NCI-H446 treated with DMSO at 0.1 percent for 48 hours (cell line): Measurements from ENCODE around the gene DCAF4.

Source experiments
- DNase-seq: peaks from one replicate; lab custom pipeline; 2025; lab: John Stamatoyannopoulos, UW

Gene DCAF4

DNA sequence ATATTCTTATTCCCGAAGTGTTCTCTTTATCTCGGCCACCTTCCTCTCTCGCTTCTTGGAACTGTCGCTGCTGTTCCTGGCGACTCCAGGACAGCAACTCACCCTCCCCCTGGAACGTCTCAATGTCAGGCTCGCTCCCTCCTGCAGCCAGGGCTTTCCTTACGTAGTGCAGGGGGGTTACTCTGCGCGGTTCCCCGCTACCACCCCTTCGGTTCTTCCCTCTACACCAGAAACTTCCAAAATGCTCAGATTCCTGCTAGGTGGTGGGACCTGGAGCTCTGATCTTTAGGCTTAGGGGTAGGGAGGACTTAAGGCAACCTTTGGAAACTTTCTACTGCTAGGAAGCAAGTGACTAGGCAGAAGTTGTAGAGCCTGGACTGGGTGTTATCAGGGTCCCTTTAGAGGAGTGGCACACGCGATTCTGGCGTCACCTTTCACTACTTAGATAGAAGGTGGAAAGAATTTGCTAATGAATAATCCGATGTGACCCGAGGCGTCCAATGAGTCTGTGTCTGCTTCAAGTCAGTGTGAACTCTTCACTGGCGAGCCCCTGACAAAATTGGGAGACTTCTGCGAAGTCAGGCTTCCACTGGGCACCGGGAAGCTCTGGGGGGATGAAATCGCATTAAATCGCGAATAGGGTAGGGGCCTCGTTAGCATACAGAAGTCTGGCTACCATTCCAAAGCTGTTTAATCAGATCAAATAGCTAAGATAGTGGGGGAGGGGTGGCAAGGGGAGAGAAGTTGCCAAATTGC lies 31.5 kb upstream of the DCAF4 start:
- DNase-seq, result no peak

DNA sequence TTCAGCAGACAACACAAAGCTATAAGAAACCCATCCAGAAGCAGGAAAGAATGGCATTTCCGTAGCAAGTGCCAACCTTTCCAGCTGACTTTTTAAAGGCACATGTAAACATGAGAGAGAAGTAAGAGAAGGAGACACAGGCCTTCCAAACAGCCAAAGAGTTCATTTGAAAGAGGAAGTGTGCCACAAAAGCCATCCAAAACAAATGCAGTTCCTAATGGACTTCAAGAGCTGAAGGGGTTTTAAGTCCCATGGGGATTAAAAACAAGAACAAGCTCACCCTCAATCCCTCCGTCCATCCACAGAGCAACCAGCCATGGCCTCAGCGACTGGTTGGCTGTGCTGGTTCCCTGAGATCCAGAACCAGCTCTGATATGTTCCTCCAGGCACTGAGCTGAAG lies 27.8 kb upstream of the DCAF4 start:
- no peak for DNase-seq

DNA sequence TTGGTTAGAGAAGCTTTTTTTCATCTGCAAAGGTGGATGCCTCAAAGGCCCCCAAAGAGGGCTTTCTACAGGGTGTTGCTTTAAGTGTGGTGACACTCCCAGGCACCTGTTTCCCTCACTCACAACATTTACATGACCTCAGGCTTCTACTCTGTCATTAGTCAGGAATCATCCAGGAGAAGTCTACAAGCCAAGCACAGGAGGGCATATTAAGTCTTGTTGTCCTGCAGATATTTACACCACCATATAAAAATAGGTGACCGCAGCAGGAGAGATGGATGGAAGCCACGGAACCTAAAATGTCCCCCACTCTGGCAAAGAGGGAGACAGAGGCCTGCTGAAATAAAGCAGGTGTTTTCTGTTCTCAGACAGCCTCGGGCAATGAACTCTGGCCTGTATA lies 24.9 kb upstream of the DCAF4 start:
- DNase-seq, result no peak

DNA sequence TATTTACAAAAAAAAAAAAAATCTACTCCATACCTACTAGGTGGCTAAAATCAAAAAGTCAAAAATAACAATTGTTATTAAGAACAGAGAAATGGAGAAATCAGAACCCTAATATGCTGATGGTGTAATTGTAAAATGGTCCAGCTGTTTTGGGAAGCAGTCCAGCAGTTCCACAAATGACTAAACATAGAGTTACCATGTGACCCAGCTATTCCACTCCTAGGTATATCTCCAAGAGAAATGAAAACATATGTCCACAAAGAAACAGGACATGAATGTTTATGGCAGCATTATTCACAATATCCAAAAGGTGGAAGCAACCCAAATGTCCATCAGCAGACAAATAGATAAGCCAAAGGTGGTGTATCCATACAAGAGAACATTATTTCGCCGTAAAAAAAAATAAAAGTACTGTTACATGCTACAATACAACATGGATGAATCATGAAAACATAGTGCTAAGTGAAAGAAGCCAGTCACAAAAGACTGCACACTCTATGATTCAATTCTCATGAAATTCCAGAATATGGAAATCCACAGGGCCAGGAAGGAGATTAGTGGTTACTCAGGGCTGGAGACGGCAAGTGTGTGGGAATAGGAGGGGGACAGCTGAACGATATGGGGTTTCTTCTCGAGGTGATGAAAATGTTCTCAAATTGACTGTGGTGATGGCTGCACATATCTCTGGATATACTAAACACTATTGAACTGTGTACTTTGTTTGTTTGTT lies 23.3 kb upstream of the DCAF4 start:
- DNase-seq, result no peak

DNA sequence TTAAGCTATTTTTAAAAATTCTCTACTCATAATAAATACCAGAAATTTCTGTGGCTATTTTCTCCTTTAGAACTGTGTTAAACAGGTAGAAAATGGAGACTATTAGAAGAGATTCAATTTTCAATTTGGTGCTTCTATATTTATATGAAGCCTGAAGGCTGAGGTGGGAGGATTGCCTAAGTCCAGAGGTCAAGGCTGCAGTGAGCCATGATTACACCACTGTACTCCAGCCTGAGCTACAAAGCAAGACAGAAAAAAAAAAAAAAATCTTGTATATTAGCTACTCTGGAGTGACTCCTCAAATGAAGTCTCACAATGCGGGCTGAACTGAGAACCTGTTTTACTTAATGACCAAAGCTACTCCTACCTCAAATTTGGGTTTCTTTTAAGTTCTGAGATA lies 22.5 kb upstream of the DCAF4 start:
- no peak for DNase-seq

DNA sequence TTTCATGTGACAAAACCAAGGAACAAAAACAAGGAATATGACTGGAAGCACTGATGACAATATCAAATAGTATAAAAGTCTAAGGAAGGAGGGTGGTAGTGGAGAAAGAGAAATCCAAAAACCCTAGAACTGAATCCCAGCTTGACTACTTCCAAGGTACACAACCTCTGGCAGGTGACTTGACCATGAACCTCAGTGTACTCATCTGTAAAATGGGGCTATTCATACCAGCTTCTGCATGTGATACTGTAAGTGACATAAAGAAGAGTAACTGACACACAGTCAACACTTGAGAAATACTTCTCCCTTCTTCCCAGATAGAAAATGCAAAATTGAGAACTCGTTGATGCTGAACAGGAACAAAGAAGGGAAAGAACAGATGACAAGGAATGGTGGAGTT lies 22.0 kb upstream of the DCAF4 start:
- DNase-seq, result no peak

DNA sequence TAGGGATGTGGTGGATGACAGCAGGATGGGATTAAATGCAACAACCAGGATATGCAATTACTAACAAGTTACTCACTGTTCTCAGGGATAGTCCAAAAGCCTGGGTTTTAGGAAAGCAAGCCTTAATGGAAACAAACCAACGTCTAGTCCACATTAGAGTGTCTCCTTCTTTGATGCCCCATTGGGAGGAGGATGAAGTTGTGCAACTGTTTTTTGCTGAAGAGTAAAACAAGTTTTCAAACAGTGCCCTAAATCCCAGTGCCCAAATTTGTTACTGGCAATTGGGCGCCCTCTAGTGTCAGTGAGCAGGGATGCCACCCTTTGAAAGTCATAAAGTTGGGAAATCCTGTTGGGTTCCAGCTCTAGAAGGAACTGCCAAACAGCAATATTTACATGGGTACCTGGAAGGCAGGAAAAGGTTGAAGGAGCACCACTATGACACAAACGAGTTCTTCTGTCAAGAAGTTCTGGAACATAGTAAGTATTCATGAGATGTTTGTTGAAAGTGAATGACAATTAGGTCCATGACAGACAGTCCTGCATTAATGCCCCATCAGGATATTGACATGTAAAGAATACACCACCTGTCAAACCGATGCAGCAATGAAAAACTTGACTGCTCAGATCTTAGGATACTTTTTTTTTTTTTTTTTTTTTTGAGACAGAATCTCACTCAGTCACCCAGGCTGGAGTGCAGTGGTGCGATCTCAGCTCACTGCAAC lies 21.3 kb upstream of the DCAF4 start:
- DNase-seq, result no peak

DNA sequence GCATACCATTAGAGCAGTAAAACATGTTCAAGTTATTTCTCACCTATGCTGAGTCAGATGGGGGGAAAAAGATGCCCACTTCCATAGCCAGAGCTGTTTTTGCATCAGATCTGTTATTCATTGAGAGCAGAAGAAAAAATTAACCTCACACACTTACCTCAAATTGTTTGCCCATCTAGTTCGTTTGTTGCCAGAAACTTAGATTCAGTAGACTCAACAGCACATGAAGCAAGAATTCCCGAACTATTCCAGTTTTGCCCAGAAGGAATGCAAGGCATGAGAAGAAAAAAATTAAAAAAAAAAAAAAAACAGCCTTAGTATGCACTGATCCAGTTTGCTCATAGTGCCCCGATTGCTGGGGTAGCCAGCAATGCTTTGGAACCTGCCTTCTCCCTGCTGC lies 19.9 kb upstream of the DCAF4 start:
- no peak for DNase-seq

DNA sequence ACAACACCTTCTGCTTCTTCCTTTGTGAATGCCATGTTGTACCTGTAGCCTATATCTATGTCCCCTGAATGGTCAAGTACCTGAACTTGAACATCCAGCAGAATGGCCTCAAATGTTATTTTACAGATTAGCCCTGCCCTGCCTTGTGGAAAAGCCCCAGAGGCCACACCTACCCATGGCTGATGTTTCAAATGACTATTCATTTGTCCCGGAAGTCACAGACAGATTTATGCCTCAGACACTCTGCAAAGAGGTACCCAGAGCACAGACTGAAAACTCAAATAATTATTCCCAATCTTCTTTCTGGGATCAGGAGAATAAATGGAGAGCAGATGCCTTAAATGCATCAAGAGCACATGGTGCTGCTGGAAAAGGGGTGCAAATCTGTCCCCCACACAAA lies 19.4 kb upstream of the DCAF4 start:
- DNase-seq, result no peak

DNA sequence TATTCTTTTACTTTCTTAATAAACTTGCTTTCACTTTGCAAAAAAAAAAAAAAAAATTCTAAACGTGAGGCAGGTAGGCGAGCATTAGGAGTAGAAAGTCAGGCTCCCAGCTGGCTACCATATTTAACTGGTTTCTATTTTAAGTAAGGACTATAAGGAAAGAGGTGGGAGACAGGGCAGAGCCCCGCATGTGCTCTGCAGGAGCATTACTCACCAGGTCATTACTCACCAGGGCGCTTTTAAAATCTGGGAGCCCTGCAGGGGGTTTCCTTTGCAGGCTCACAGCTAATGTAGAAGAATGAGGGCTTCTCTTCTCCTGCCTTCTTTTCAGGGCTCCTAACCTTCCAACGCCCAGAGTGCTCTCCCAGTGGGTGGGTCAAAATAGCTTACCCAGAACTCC lies 18.4 kb upstream of the DCAF4 start:
- no peak for DNase-seq

DNA sequence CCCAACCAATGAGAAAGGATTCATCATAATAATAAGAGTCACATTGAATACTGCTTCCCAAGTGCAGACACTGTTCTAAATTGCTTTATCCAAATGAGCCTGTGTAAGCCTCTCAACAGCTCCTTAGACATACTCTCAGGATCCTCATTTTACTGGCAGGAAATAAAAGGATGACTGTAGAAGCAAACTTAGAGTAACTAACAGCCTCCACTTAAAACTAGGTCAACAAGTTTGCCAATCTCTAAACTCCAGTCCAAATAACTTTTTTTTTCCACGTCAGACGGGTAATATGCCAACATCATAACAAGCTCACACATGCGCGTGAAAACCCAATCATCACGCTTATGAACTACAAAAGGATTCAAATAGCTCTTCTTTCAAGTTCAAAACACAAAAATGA lies 17.1 kb upstream of the DCAF4 start:
- no peak for DNase-seq

DNA sequence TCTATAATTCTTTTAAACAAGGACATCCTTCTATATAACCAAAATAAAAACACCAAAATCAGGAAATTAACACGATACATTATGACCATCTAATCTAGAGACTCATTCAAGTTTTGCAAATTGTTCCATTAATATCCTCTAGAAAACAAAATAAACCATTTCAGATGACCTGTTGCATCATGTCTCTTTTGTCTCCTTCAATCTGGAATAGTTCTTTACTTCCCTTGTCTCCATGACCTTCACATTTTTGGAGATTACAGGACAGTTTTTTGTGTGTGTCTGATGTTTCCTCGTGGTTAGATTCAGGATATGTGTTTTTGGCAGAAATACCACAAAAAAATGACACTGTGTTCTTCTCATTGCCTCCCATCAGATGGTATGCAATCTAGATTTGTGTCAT lies 12.5 kb upstream of the DCAF4 start:
- no peak for DNase-seq

DNA sequence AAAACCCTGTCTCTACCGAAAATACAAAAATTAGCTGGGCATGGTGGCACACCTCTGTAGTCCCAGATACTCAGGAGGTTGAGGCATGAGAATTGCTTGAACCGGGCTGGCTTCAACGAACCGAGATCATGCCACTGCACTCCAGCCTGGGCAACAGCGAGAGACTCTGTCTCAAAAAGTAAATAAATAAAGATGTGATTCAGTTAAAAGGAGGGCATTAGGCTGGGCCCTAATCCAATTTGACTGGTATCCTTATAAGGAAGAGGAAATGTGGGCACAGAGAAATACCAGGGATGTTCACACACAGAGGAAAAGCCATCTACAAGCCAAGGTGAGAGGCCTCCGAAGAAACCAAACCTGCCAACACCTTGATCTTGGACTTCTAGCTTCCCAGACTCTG lies 10.1 kb upstream of the DCAF4 start:
- DNase-seq, result no peak

DNA sequence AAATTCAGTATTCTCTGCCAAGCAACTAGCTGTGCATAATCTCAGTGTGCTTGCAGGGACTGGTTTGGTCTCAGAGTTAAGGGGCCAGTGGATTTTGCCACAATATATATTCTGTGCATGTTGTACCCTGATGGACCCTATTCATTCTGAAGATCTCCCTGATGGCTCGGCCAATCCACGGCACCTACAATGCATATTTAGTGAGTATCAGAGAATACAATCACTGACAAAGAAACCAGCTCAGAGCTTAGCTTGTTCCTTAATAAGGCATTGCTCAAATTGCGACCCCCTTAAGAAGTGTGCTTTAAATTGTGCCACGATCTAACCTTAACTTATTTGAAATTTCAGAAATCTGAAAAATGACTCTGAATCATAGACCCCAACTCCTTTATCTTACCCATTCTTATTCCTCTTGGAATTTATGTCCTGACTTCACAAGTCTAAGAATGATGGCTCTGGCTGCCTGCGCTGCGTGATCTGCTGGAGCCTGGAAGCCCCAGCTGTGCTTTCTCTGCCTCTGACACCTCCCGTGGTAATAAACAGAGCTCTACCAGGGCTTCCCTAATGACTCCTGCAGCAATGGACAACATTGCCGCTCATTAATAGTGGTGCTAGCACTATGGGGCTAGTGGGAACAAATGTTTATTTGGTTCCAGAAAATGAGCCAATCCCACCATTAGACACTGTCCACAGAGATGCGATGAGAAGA lies 9.0 kb upstream of the DCAF4 start:
- no peak for DNase-seq

DNA sequence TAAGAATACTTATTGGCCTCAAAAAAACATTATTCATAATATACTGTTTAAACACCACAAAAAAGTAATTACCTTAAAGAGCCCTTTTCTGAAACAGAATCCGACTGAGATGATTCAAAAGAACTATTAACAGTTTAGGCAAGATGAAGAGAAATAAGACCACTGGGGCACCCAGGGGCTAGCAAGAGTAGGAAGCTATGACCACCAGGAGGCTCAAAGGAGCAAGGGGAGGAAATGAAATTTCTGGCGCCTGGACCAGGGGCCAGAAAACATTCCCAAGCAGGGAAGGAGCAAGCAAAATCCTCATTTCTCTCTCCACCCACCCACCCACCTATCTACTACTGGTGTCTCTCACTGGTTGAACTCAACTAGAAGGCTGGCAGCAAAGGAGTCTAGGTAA lies 6.3 kb upstream of the DCAF4 start:
- no peak for DNase-seq

DNA sequence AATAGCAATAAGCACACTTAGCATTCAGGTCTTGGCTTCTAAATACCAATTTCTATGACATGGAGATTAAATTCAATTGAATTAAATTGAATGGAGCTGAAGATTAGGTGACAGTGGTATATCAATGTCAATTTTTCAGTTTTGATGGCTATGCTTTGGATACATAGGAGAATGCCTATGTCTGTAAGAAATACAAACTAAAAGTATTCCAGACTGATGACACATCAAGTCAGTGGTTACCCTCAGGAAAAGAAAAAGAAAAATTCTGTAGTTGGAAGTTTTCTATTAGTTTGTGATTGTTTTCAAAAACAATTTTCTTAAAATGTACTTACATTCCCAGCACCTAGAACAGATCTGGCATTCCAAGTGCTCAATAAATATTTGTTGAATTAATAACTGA lies 4.9 kb upstream of the DCAF4 start:
- DNase-seq, result no peak

DNA sequence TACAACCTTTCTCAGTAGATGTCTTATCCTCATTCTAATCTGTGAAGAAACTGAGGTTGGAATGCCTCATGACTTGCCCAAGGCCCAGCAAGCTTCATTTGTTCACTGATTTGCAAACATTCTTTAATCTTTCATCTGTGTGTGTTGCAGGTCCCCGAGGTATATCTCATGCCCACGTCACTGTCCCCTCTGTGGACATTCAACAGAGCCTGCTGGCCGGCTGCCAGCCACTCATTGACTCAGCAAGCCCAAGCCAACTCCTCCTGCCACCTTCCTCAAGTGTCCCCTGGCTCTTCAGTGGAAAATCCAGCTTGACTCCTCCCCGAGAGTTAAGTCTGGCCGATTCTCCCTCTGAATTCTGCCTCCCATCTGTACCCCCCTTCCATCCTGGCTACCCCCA lies 1.9 kb upstream of the DCAF4 start:
- DNase-seq, result no peak

DNA sequence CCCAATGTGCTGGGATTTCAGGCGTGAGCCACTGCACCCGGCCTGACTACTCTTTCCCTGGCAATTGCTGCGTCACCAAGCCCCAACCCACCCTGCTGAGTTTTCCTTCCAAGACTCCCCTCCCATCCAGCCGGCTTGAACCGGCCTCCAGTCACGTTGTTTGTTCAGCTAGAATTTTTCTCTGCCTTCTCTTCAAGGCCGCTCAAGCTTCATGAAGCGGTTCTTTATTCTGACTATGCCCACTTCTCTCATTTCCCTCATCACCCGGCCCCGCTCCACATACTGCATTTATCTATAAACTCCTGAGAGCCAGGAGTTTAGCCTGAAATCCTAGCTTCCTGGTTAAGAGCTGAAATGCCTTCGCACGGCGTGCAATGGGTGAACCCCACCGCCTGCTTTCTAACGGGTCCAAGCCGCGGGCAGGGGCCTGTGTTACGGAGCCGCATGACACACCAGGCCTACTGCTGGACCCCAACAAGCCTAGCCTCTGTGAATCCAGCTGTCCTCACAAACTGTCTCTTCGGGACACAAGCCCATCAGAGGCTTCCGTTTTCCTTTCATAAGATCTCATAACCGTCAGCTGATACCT lies 999 bp upstream of the DCAF4 start:
- no peak for DNase-seq

DNA sequence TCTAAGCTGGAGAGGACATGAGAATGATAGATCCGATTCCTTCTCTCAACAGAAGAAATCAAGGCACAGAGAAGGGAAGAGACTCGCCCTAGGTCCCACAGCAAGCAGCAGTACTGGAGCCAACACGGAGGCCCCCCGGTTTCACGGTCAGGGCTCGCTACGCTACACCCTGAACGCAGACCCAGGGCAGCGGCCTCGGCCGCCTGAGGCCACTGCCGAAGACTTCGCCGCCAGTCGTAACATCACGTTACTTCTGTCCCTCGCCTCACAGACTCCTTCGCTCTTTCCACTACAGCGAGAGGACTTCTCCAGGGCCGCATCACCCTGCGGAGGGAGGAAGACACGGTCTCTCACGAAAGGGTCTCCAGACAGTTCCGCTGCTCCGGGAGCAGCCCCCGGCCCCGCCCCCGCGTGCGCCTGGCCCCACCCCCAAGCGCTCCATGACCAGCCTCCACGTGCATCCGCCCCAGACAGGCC lies 411 bp upstream of the DCAF4 start:
- DNase-seq, result no peak

DNA sequence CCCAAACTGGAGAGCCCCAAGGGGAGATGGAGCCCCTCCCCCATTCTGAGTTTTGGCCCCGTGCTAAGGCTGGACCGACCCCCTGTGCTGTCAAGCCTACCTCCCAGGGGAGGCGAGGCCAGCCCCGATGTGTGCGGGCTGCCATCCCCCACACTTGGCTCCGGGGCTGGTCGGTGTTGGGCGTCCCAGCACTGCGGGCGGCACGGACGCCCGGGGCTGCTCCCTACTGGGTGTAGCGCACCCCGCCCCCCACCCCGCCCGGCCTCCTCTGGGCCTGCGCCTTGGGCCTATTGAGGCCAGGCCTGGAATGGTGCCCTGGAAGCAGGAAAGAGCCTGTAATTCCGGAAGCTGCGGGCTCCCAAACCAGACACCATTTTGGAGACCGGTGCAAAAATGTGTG lies 2.6 kb downstream of the DCAF4 start:
- no peak for DNase-seq

DNA sequence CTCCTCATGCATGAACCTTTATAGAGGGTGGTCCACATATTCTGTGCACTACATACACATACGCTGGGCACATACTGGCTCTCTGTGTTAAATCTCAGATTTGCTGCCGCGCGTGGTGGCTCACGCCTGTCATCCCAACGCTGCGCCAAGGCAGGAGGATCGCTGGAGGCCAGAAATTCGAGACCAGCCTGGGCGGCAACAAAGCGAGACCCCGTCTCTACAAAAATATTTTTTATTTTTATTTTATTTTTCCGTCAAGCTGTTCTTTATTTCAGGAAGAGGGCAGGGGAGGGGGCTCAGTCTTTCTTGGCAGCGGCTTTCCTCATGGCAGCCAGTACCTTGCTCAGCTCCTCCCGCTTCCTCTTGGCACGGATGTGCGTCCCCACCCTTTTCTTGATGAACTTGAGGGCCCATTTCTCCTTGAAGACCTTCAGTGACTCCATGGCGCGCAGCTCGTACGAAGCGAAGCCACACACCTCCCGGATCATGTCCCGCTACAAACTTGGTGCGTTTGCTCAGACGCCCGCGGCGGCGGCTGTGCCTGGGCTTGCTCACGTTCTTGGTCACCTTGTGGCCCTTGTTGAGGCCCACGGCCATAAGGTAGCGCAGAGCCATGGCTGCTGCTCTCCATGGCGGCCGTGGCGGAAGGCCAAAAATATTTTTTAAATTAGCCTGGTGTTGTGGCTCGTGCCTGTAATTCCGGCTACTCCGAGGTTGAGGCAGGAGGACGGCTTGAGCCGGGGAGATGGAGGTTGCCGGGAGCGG lies 3.2 kb downstream of the DCAF4 start:
- DNase-seq, result no peak
